K562 (cell line): ENCODE measurements around the gene RCHY1. TPM values are rescaled to one million over a fixed set of nuclear protein-coding genes. Genes with fewer than 3 reads are reported as not detected.

Experiments used
- C11orf30 ChIP-seq: fragments of 450-650 bp; IDR thresholded peaks from 2 replicates; pipeline ENCODE4 v1.6.1; 2016; ENCODE audit warnings: low read depth, mild to moderate bottlenecking
- E2F6 ChIP-seq, 2 experiments: IDR thresholded peaks; 2 replicates each; pipeline ENCODE4 v1.6.1; 2011; ENCODE audit warnings: borderline replicate concordance in 1 of 2, control low read depth in 1 of 2, low read depth in 1 of 2, low read length in 1 of 2, mild to moderate bottlenecking in 1 of 2, mixed read lengths in 1 of 2, moderate library complexity in 1 of 2; ENCODE audit not compliant: insufficient read depth in 1 of 2, insufficient read length in 1 of 2, poor library complexity in 1 of 2, severe bottlenecking in 1 of 2; ENCODE audit errors: extremely low read depth in 1 of 2
- GTF2A2 ChIP-seq: IDR thresholded peaks from 2 replicates; pipeline ENCODE4 v1.6.1; 2016; ENCODE audit warnings: mild to moderate bottlenecking, missing genetic modification characterization, missing compliant biosample characterization
- MGA ChIP-seq: fragments of 450-650 bp; IDR thresholded peaks from 2 replicates; pipeline ENCODE4 v1.6.1; 2016; ENCODE audit warnings: mild to moderate bottlenecking, moderate library complexity
- NR2C2 ChIP-seq, 2 experiments: fragments of 200-800 bp in 1 of 2; sonication (Bioruptor generic) in 1 of 2; sonication (generic) in 1 of 2; formaldehyde crosslinking in 1 of 2; IDR thresholded peaks; 2 replicates each; pipeline versions ENCODE4 v1.6.1 to v1.8.0; 2016 to 2022; ENCODE audit warnings: mild to moderate bottlenecking in 1 of 2, missing compliant biosample characterization in 1 of 2, missing genetic modification characterization in 1 of 2, missing genetic modification reagents in 1 of 2
- PCBP1 ChIP-seq: fragments of 200-400 bp; formaldehyde crosslinking; IDR thresholded peaks from 2 replicates; pipeline ENCODE4 v1.6.1; 2018; ENCODE audit warnings: mild to moderate bottlenecking, low read depth, low read length; ENCODE audit not compliant: poor library complexity, severe bottlenecking
- XRCC3 ChIP-seq: fragments of 450-650 bp; IDR thresholded peaks from 2 replicates; pipeline ENCODE4 v1.6.1; 2017; ENCODE audit warnings: mild to moderate bottlenecking, moderate library complexity
- ZEB2 ChIP-seq: fragments of 450-650 bp; IDR thresholded peaks from 2 replicates; pipeline ENCODE4 v1.6.1; 2016
- ZNF197 ChIP-seq: fragments of 200-800 bp; sonication (Bioruptor generic); IDR thresholded peaks from 2 replicates; pipeline ENCODE4 v1.6.1; 2016; ENCODE audit warnings: low read depth, missing genetic modification characterization, missing compliant biosample characterization
- ZNF316 ChIP-seq: fragments of 450-650 bp; IDR thresholded peaks from 2 replicates; pipeline ENCODE4 v1.6.1; 2016
- ZNF830 ChIP-seq: fragments of 250-450 bp; sonication (Bioruptor Pico); IDR thresholded peaks from 2 replicates; pipeline ENCODE4 v1.5.0; 2021; ENCODE audit warnings: mild to moderate bottlenecking
- polyA plus RNA-seq, 8 experiments: library from polyadenylated mRNA; depleted of rRNA in 4 of 8; stranded (reverse) in 5 of 8; unstranded in 3 of 8; fragments of >200 nt; fragmentation: Nextera tagmentation in 2 of 8; fragmentation: Illumina TruSeq in 1 of 8; extraction: Ambion mirVana in 2 of 8; extraction: Trizol in 1 of 8; gene quantifications; 2 replicates each; pipeline versions ENCODE4 v1.2.1 to v1.2.3, GENCODE V29; 2011 to 2014; ENCODE audit warnings: inconsistent platforms in 1 of 8, missing spikeins in 1 of 8
- total RNA-seq, 7 experiments: library from RNA; depleted of rRNA in 6 of 7; stranded (reverse); fragments of >200 nt in 6 of 7; fragmentation: Illumina TruSeq in 2 of 7; extraction: Trizol in 2 of 7; gene quantifications; 2 replicates each; pipeline versions ENCODE4 v1.2.1 to v1.2.3, GENCODE V29; 2011 to 2021; ENCODE audit warnings: low replicate concordance in 1 of 7
- TF ChIP-seq, protein P1 (sequence below): fragments of 450-650 bp; formaldehyde crosslinking; IDR thresholded peaks from 2 replicates; pipeline ENCODE4 v1.4.0; 2022; ENCODE audit warnings: missing genetic modification characterization

RCHY1 gene
- total and polyA plus RNA-seq, 9 of the 15 experiments (the other 6 are each of a cell fraction or from before 2014, with no cell fraction given), result 27.3 to 85.1 (median 45.9) TPM

DNA sequence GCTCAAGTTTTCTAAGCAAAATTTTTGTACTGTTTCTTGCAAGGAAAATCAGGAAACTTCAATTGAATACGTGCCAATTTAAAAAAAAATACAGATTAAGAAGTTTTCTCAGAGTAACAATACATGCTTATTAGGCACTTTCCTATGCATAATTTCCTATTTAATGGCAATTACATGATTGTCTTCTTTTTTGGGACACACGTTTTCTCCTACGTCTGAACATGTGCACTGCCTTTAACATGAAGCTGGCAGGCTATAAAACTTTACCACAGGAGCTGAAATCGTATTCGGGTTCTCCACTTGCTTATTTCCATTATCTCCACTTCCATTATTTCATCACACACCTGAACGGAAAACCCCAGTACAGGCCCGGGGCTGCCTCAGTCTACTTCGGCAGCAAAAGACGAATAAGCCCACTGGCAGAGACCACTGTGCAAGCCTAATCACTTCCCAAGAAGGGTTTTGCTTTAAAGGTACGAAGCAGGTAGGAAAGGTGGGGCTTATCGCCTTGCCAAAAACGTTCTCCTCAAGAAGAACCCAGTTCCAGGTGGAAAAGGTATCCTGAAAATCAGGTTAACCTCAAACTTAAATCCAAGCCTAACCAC lies 575 bp downstream of the RCHY1 start (continued):
- TF ChIP-seq E2F6 (IDR thresholded peaks at IDR 0.05; ENCODE audit: borderline replicate concordance in 1 of 2, extremely low read depth in 1 of 2, insufficient read depth in 1 of 2, insufficient read length in 1 of 2, low read depth in 1 of 2, low read length in 1 of 2, poor library complexity in 1 of 2, severe bottlenecking in 1 of 2) (peak in 1 of 2 experiments; percentile 35), ZNF197 (CRISPR knock-in tag) (0 out of 2 replicates have a peak, but pooled peaks have one; percentile 16), ZEB2 (0 out of 2 replicates have a peak, but pooled peaks have one; percentile 10), PCBP1 (no peak), XRCC3 (no peak), GTF2A2 (tag) (0 out of 2 replicates have a peak, but pooled peaks have one; percentile 35), ZNF316 (peak; percentile 79), C11orf30 (peak; percentile 48; the same call in 1 of the 2 replicates), NR2C2 (CRISPR knock-in tag; IDR thresholded peaks at IDR 0.05) (no peak), NR2C2 (tag; IDR thresholded peaks at IDR 0.05) (no peak), MGA (peak; percentile 89), ZNF830 (CRISPR knock-in tag) (0 out of 2 replicates have a peak, but pooled peaks have one; percentile 29)
- TF ChIP-seq, protein P1, sequence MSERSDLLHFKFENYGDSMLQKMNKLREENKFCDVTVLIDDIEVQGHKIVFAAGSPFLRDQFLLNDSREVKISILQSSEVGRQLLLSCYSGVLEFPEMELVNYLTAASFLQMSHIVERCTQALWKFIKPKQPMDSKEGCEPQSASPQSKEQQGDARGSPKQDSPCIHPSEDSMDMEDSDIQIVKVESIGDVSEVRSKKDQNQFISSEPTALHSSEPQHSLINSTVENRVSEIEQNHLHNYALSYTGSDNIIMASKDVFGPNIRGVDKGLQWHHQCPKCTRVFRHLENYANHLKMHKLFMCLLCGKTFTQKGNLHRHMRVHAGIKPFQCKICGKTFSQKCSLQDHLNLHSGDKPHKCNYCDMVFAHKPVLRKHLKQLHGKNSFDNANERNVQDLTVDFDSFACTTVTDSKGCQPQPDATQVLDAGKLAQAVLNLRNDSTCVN (CRISPR knock-in tag), result no peak
